ENCODE data around the gene KMT2A. TPM values are rescaled to one million over a fixed set of nuclear protein-coding genes. Genes with fewer than 3 reads are reported as not detected.

The KMT2A gene
- total and polyA plus RNA-seq, 10 of the 15 experiments (the other 5 are each of a cell fraction or from before 2014, with no cell fraction given) = 6.1 to 56.9 (median 25.4) TPM

GRCh38 chr11:118435893-118436624 is at the start of gene KMT2A (continued):
- TF ChIP-seq TBL1XR1 (IDR thresholded peaks at IDR 0.05; ENCODE audit: low read depth, low read length) (peak; percentile 94), MYC (IDR thresholded peaks at IDR 0.05; ENCODE audit: insufficient read depth, insufficient read length, insufficient replicate concordance, low read length, severe bottlenecking) (peak; percentile 68), GABPA (IDR thresholded peaks at IDR 0.05; ENCODE audit: low read depth) (0 out of 2 replicates have a peak, but pooled peaks have one; percentile 31), EED (IDR thresholded peaks at IDR 0.05; ENCODE audit: low read depth) (peak; percentile 54; the same call in 1 of the 2 replicates), RUNX3 (IDR thresholded peaks at IDR 0.05; ENCODE audit: low read length) (peak; percentile 85), ELK1 (IDR thresholded peaks at IDR 0.05; ENCODE audit: low read depth, low read length) (peak; percentile 18), CBX5 (IDR thresholded peaks at IDR 0.05; ENCODE audit: low read depth) (no peak), WRNIP1 (IDR thresholded peaks at IDR 0.05; ENCODE audit: borderline replicate concordance, low read depth, low read length) (no peak), SMAD1 (IDR thresholded peaks at IDR 0.05; ENCODE audit: low read depth, partially characterized antibody) (no peak), YY1 (IDR thresholded peaks at IDR 0.05; ENCODE audit: low read depth, low read length) (peak; percentile 92), ZNF274 (IDR thresholded peaks at IDR 0.05; ENCODE audit: insufficient read depth, insufficient read length) (no peak), ZNF24 (IDR thresholded peaks at IDR 0.05) (peak; percentile 63; the same call in 1 of the 2 replicates), SP1 (IDR thresholded peaks at IDR 0.05; ENCODE audit: low read depth, low read length) (peak; percentile 47), POLR2AphosphoS5 (IDR thresholded peaks at IDR 0.05; ENCODE audit: low read length) (no peak; the same call in 1 of the 2 replicates), HDAC6 (IDR thresholded peaks at IDR 0.05; ENCODE audit: unreplicated experiment) (no peak), PAX5 (IDR thresholded peaks at IDR 0.05; ENCODE audit: borderline replicate concordance, low read depth, low read length) (no peak), E2F4 (IDR thresholded peaks at IDR 0.05; ENCODE audit: low read depth, low read length) (no peak)
- TF ChIP-seq, protein P1, sequence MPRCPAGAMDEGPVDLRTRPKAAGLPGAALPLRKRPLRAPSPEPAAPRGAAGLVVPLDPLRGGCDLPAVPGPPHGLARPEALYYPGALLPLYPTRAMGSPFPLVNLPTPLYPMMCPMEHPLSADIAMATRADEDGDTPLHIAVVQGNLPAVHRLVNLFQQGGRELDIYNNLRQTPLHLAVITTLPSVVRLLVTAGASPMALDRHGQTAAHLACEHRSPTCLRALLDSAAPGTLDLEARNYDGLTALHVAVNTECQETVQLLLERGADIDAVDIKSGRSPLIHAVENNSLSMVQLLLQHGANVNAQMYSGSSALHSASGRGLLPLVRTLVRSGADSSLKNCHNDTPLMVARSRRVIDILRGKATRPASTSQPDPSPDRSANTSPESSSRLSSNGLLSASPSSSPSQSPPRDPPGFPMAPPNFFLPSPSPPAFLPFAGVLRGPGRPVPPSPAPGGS (IDR thresholded peaks at IDR 0.05; ENCODE audit: borderline replicate concordance, insufficient read depth, low read depth, low read length, poor library complexity, severe bottlenecking) = no peak
- TF ChIP-seq, protein P2, sequence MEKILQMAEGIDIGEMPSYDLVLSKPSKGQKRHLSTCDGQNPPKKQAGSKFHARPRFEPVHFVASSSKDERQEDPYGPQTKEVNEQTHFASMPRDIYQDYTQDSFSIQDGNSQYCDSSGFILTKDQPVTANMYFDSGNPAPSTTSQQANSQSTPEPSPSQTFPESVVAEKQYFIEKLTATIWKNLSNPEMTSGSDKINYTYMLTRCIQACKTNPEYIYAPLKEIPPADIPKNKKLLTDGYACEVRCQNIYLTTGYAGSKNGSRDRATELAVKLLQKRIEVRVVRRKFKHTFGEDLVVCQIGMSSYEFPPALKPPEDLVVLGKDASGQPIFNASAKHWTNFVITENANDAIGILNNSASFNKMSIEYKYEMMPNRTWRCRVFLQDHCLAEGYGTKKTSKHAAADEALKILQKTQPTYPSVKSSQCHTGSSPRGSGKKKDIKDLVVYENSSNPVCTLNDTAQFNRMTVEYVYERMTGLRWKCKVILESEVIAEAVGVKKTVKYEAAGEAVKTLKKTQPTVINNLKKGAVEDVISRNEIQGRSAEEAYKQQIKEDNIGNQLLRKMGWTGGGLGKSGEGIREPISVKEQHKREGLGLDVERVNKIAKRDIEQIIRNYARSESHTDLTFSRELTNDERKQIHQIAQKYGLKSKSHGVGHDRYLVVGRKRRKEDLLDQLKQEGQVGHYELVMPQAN (conservative IDR thresholded peaks at IDR 0.05) = peak; percentile 44
- TF ChIP-seq, protein P3, sequence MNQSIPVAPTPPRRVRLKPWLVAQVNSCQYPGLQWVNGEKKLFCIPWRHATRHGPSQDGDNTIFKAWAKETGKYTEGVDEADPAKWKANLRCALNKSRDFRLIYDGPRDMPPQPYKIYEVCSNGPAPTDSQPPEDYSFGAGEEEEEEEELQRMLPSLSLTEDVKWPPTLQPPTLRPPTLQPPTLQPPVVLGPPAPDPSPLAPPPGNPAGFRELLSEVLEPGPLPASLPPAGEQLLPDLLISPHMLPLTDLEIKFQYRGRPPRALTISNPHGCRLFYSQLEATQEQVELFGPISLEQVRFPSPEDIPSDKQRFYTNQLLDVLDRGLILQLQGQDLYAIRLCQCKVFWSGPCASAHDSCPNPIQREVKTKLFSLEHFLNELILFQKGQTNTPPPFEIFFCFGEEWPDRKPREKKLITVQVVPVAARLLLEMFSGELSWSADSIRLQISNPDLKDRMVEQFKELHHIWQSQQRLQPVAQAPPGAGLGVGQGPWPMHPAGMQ (IDR thresholded peaks at IDR 0.05; ENCODE audit: borderline replicate concordance) = no peak
